ENCODE measurements around the gene STX12.

The STX12 gene

GRCh38 chr1:27772932-27773825 lies at the start of gene STX12:
Gene STX12 (plus strand): TSS chr1:27773219. CDS start chr1:27773308, 89 bp downstream.
- H3K27ac ChIP-seq: peak within 1 kb of the TSS; percentile 84
- ChIA-PET POLR2A (ENCODE audit: low non-redundant PET) (interaction anchor here (0.9 to 1.1 kb wide), 2 partner anchors 101 to 114 kb away, joined by 4 to 7 read pairs; partner anchors contain the start of gene IFI6), CTCF (interaction anchor here (0.6 to 1.1 kb wide), 5 partner anchors 10 to 427 kb away, joined by 3 to 4 read pairs (median 4); partner anchors contain the start of genes FAM76A and IFI6)
- DNase-seq (ENCODE audit: low spot score): peak; percentile 99
- no peak for TF ChIP-seq CTCF (conservative IDR thresholded peaks at IDR 0.05; ENCODE audit: low read depth)

- DNase-seq (ENCODE audit: low spot score): no peak
- CTCF ChIA-PET: interaction anchor here (0.6 to 1.0 kb wide), 3 partner anchors 11 to 643 kb away, joined by 3 read pairs; no protein-coding TSS in a partner anchor
- H3K27ac ChIP-seq: peak overlapping the region; percentile 89
- POLR2A ChIA-PET (ENCODE audit: low non-redundant PET): interaction anchor here (1.1 kb wide), 1 partner anchor 54 kb away, joined by 4 read pairs; no protein-coding TSS in a partner anchor
- no peak for TF ChIP-seq CTCF (conservative IDR thresholded peaks at IDR 0.05; ENCODE audit: low read depth)
Measured at GRCh38 chr1:27724961-27725373, 48.1 kb upstream of the STX12 start.

- H3K27ac ChIP-seq: peak within 1 kb of the TSS; percentile 89
- POLR2A ChIA-PET (ENCODE audit: low non-redundant PET): interaction anchor here (0.5 to 1.1 kb wide), 2 partner anchors 54 to 86 kb away, joined by 3 to 4 read pairs; no protein-coding TSS in a partner anchor
- CTCF ChIA-PET: interaction anchor here (0.6 to 1.0 kb wide), 5 partner anchors 12 to 643 kb away, joined by 3 read pairs; partner anchors contain the start of gene STX12
- peak; percentile 56 for TF ChIP-seq CTCF (conservative IDR thresholded peaks at IDR 0.05; ENCODE audit: low read depth)
- peak; percentile 99 for DNase-seq (ENCODE audit: low spot score)
Measured at GRCh38 chr1:27725374-27726172, 47.4 kb upstream of the STX12 start, which contains the start of gene FAM76A. Gene FAM76A (plus strand): TSS chr1:27725961. CDS start chr1:27726081, 120 bp downstream.

GRCh38 chr1:27726173-27727044 lies 46.6 kb upstream of the STX12 start:
- no peak for TF ChIP-seq CTCF (conservative IDR thresholded peaks at IDR 0.05; ENCODE audit: low read depth)
- CTCF ChIA-PET: interaction anchor here (0.8 to 1.0 kb wide), 3 partner anchors 46 to 120 kb away, joined by 3 read pairs; partner anchors contain the start of gene STX12
- POLR2A ChIA-PET (ENCODE audit: low non-redundant PET): interaction anchor here (1.1 kb wide), 1 partner anchor 55 kb away, joined by 4 read pairs; no protein-coding TSS in a partner anchor
- DNase-seq (ENCODE audit: low spot score): peak; percentile 30
- H3K27ac ChIP-seq: peak overlapping the region; percentile 89

GRCh38 chr1:27727126-27727525 lies 45.9 kb upstream of the STX12 start:
- ChIA-PET POLR2A (ENCODE audit: low non-redundant PET) (no interaction called here), CTCF (no interaction called here)
- no peak overlapping the region for H3K27ac ChIP-seq
- DNase-seq (ENCODE audit: low spot score): peak; percentile 11
- TF ChIP-seq CTCF (conservative IDR thresholded peaks at IDR 0.05; ENCODE audit: low read depth): no peak
